GM18502 (cell line): Measurements from ENCODE around the gene GTF2A1.

Experiments used
- ATAC-seq: cut with Tn5 transposase; IDR thresholded peaks from one replicate; pipeline ENCODE4 v1.9.1; 2021; ENCODE audit warnings: mild to moderate bottlenecking; ENCODE audit not compliant: unreplicated experiment, poor library complexity

GTF2A1 gene

GRCh38 chr14:81187832-81188522 lies 32.8 kb downstream of the GTF2A1 start:
- ATAC-seq = peak; percentile 90

- ATAC-seq = no peak
Observed at GRCh38 chr14:81179631-81180030, 41.1 kb downstream of the GTF2A1 start.

GRCh38 chr14:81178063-81178462 lies 42.7 kb downstream of the GTF2A1 start:
- ATAC-seq = peak; percentile 72

GRCh38 chr14:81177225-81177624 lies 43.5 kb downstream of the GTF2A1 start:
- no peak for ATAC-seq

GRCh38 chr14:81176241-81176640 lies 44.5 kb downstream of the GTF2A1 start:
- no peak for ATAC-seq

- peak; percentile 6 for ATAC-seq
Observed at GRCh38 chr14:81172881-81173280, 47.9 kb downstream of the GTF2A1 start.

- peak; percentile 26 for ATAC-seq
Observed at GRCh38 chr14:81172353-81172752, 48.4 kb downstream of the GTF2A1 start.

GRCh38 chr14:81170829-81171195 lies 49.9 kb downstream of the GTF2A1 start:
- no peak for ATAC-seq

GRCh38 chr14:81170104-81170828 lies 50.5 kb downstream of the GTF2A1 start:
- ATAC-seq = peak; percentile 96

- ATAC-seq = peak; percentile 31
Observed at GRCh38 chr14:81169711-81170103, 51.1 kb downstream of the GTF2A1 start.

- no peak for ATAC-seq
Observed at GRCh38 chr14:81169267-81169666, 51.5 kb downstream of the GTF2A1 start.

GRCh38 chr14:81166121-81166520 lies 54.6 kb downstream of the GTF2A1 start:
- no peak for ATAC-seq

- no peak for ATAC-seq
Observed at GRCh38 chr14:81165188-81165587, 55.6 kb downstream of the GTF2A1 start.

GRCh38 chr14:81164167-81164774 lies 56.5 kb downstream of the GTF2A1 start:
- peak; percentile 97 for ATAC-seq

GRCh38 chr14:81162941-81163340 lies 57.8 kb downstream of the GTF2A1 start:
- no peak for ATAC-seq

- no peak for ATAC-seq
Observed at GRCh38 chr14:81161749-81162148, 59.0 kb downstream of the GTF2A1 start.

GRCh38 chr14:81161088-81161487 lies 59.7 kb downstream of the GTF2A1 start:
- no peak for ATAC-seq

GRCh38 chr14:81157431-81157830 lies 63.3 kb downstream of the GTF2A1 start:
- ATAC-seq = no peak

- ATAC-seq = no peak
Observed at GRCh38 chr14:81153187-81153586, 67.6 kb downstream of the GTF2A1 start.

GRCh38 chr14:81148635-81149034 lies 72.1 kb downstream of the GTF2A1 start:
- ATAC-seq = no peak

GRCh38 chr14:81147140-81147897 lies 73.4 kb downstream of the GTF2A1 start:
- ATAC-seq = peak; percentile 84
